Endodermal cell (in vitro differentiated cells): ENCODE data around the gene INKA2. TPM values are rescaled to one million over a fixed set of nuclear protein-coding genes. Genes with fewer than 3 reads are reported as not detected.

Experiments used
- DNase-seq: peaks from one replicate; pipeline ENCODE4 v3.0.0-alpha.2; 2017
- H3K27ac ChIP-seq: 2 replicates; pipeline ENCODE4 v1.5.1; 2013; ENCODE audit warnings: mild to moderate bottlenecking, low read depth, low read length, moderate library complexity
- H3K27me3 ChIP-seq: 2 replicates; pipeline ENCODE4 v1.6.1; 2013; ENCODE audit warnings: mild to moderate bottlenecking, low read length, moderate library complexity; ENCODE audit not compliant: insufficient read depth, control insufficient read depth, poor library complexity, severe bottlenecking
- H3K36me3 ChIP-seq: 2 replicates; pipeline ENCODE4 v1.7.0; 2013; ENCODE audit warnings: mild to moderate bottlenecking, low read length, moderate library complexity; ENCODE audit not compliant: control insufficient read depth, insufficient read depth
- H3K4me1 ChIP-seq: one replicate; pipeline ENCODE4 v1.7.0; 2013; ENCODE audit warnings: low read length; ENCODE audit not compliant: control insufficient read depth, insufficient read depth
- H3K4me3 ChIP-seq: 2 replicates; pipeline ENCODE4 v1.5.1; 2013; ENCODE audit warnings: mild to moderate bottlenecking, low read length, moderate library complexity
- H3K9ac ChIP-seq: 2 replicates; pipeline ENCODE4 v1.6.1; 2013; ENCODE audit warnings: mild to moderate bottlenecking, low read length, moderate library complexity; ENCODE audit not compliant: poor library complexity, severe bottlenecking; ENCODE audit errors: extremely low read depth
- H3K9me3 ChIP-seq: 2 replicates; pipeline ENCODE4 v1.6.1; 2013; ENCODE audit warnings: mild to moderate bottlenecking, low read length, moderate library complexity; ENCODE audit not compliant: control insufficient read depth
- H3K27ac Mint-ChIP-seq: 2 replicates; pipeline ENCODE4 v1.8.0; 2020; ENCODE audit warnings: mixed read lengths
- H3K27me3 Mint-ChIP-seq: 2 replicates; pipeline ENCODE4 v1.8.0; 2021; ENCODE audit warnings: mild to moderate bottlenecking, mixed read lengths; ENCODE audit not compliant: insufficient read depth
- H3K36me3 Mint-ChIP-seq: 2 replicates; pipeline ENCODE4 v1.8.0; 2020; ENCODE audit warnings: low read depth, mixed read lengths
- H3K4me1 Mint-ChIP-seq: 2 replicates; pipeline ENCODE4 v1.8.0; 2020; ENCODE audit warnings: mixed read lengths
- H3K4me3 Mint-ChIP-seq: 2 replicates; pipeline ENCODE4 v1.8.0; 2020; ENCODE audit warnings: mild to moderate bottlenecking, moderate library complexity, mixed read lengths
- H3K9me3 Mint-ChIP-seq: 2 replicates; pipeline ENCODE4 v1.8.0; 2020; ENCODE audit warnings: mild to moderate bottlenecking, mixed read lengths
- WGBS, 2 experiments: methylation state at CpG; one replicate each; pipeline versions ENCODE4 v1.1.5 to v1.1.7; 2013; ENCODE audit warnings: missing lambda C conversion rate in 2 of 2, mixed read lengths in 1 of 2; ENCODE audit not compliant: insufficient coverage in 1 of 2, insufficient read length in 1 of 2; 5-methylcytosine and 5-hydroxymethylcytosine counted together
- total RNA-seq, 2 donors: library from RNA; stranded (reverse); fragmentation: NEBNext Ultra II Directional in 1 of 2; extraction: Animal tissue kit (Norgen Biotek cat#: 25700) in 1 of 2; gene quantifications; 2 replicates in 1 of 2; 3 replicates in 1 of 2; pipeline ENCODE4 v1.2.1, GENCODE V29; 2021
- TF ChIP-seq, protein P1 (sequence below): fragments of 200-600 bp; sonication (generic); conservative IDR thresholded peaks from 2 replicates; pipeline ENCODE4 v1.5.0; 2021; ENCODE audit warnings: antibody characterized with exemption, mild to moderate bottlenecking

The INKA2 gene
- total RNA-seq, 2 donors from 2014 or later: 1.4 to 1.9 TPM

DNA sequence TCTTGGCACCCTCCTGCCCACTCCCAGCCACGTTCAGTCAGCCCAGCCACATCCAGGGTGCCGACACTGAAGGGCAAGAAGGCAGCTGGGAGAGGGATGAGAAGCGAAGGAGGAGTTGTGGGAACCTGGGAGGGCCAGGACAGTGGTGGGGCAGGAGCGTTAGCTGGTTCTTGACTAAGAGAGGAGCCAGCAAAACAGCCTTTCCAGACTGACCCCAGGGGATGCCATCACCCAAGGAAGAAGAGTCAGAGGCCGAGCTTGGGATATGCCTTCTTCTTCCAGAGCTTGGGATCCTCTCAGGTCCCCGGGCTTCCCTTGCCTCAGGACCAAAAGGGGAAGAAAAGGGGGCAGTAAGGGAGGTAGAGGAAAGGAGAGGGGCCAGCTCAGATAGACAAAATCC, 7.2 kb downstream of the INKA2 start:
- Histone ChIP-seq H3K4me3 (no peak overlapping the region), H3K36me3 (no peaks in the 10 kb centered on the region), H3K27me3 (peaks cover 3% of the 10 kb centered on the region), H3K27ac (no peak overlapping the region), H3K9me3 (no peaks in the 10 kb centered on the region), H3K4me1 (no peaks in the 10 kb centered on the region), H3K9ac (no peak overlapping the region)
- Mint-ChIP-seq H3K36me3 (no peaks in the 10 kb centered on the region), H3K9me3 (no peaks in the 10 kb centered on the region), H3K27ac (no peak overlapping the region), H3K4me1 (no peaks in the 10 kb centered on the region), H3K4me3 (no peak overlapping the region), H3K27me3 (no peaks in the 10 kb centered on the region)
- 82 to 88% methylated on average over 1 to 6 of the region's 6 CpGs for WGBS, 2 experiments
- TF ChIP-seq, protein P1, sequence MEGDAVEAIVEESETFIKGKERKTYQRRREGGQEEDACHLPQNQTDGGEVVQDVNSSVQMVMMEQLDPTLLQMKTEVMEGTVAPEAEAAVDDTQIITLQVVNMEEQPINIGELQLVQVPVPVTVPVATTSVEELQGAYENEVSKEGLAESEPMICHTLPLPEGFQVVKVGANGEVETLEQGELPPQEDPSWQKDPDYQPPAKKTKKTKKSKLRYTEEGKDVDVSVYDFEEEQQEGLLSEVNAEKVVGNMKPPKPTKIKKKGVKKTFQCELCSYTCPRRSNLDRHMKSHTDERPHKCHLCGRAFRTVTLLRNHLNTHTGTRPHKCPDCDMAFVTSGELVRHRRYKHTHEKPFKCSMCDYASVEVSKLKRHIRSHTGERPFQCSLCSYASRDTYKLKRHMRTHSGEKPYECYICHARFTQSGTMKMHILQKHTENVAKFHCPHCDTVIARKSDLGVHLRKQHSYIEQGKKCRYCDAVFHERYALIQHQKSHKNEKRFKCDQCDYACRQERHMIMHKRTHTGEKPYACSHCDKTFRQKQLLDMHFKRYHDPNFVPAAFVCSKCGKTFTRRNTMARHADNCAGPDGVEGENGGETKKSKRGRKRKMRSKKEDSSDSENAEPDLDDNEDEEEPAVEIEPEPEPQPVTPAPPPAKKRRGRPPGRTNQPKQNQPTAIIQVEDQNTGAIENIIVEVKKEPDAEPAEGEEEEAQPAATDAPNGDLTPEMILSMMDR: no peak
- DNase-seq: no peak

DNA sequence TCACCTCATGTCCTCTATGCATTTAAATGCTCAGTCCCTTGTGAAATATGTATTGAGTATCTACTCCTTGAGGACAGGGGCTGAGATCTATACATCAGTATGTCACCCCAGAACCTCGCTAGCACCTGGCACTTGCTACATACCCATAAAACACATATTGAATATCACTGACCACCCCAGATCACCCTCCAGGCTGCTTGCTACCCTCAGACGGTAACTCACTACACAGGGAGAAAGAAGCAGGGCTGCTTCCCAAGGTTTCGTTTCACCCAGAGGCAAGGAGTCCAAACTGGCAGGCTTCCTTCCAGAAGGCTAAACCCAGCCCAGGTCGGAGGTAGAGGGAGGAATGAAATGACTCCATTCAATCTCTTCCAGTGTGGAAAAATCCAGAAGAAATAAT, 8.5 kb downstream of the INKA2 start:
- Histone ChIP-seq H3K27ac (no peak overlapping the region), H3K27me3 (no peaks in the 10 kb centered on the region), H3K4me3 (no peak overlapping the region), H3K9ac (no peak overlapping the region), H3K4me1 (no peaks in the 10 kb centered on the region), H3K36me3 (no peaks in the 10 kb centered on the region), H3K9me3 (no peaks in the 10 kb centered on the region)
- no peak for DNase-seq
- WGBS, 2 experiments: 86 to 100% methylated on average over 3 to 4 of the region's 4 CpGs
- Mint-ChIP-seq H3K27ac (no peak overlapping the region), H3K4me3 (no peak overlapping the region), H3K4me1 (no peaks in the 10 kb centered on the region), H3K9me3 (no peaks in the 10 kb centered on the region), H3K27me3 (no peaks in the 10 kb centered on the region), H3K36me3 (no peaks in the 10 kb centered on the region)
- TF ChIP-seq, protein P1: no peak

DNA sequence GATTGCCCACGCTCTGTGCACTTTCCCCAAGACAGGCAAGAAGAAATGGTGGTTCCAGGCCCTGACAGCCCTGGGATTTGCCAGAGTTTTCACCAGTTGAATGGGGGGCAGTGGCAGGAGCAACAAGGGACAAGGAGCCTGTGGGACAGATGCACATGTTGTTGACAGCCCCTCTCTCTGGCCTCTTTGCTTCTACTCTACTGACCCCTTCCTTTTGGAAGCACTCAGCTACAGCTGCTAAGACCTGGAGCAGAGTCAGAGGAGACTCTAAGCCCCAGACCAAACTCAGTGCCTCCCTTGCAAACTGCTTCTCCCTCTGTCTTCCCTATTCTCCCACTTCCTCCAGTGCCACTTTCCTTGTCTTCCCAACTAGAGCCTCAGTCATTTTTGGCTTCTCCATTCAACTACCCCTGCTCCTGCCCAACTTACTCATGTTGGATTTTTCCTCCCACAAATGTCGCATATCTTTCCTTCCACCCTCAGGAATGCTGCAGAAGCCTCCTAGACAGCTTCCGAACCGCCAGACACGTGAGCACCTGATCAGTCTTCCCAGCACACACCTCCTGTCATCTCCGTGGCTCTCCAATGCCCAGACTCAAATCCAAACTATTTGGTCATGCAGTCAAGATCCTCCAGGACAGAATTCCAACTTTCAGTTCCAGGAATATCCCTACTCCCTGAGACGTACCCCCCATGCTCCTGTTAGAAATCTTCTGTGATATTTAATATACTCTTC, 9.1 kb downstream of the INKA2 start:
- Histone ChIP-seq H3K27ac (no peak overlapping the region), H3K9me3 (no peaks in the 10 kb centered on the region), H3K27me3 (no peaks in the 10 kb centered on the region), H3K36me3 (no peaks in the 10 kb centered on the region), H3K4me1 (peaks cover 3% of the 10 kb centered on the region), H3K9ac (no peak overlapping the region), H3K4me3 (no peak overlapping the region)
- no peaks in the 10 kb centered on the region for H3K9me3 Mint-ChIP-seq
- H3K36me3 Mint-ChIP-seq: no peaks in the 10 kb centered on the region
- TF ChIP-seq, protein P1: no peak
- H3K27me3 Mint-ChIP-seq: no peaks in the 10 kb centered on the region
- H3K4me3 Mint-ChIP-seq: no peak overlapping the region
- WGBS, 2 experiments: 79 to 81% methylated on average over 5 to 7 of the region's 7 CpGs
- peaks cover 2% of the 10 kb centered on the region for H3K4me1 Mint-ChIP-seq
- no peak overlapping the region for H3K27ac Mint-ChIP-seq
- no peak for DNase-seq
